Measurements from ENCODE around the gene TIAM2.
"Not testable (repeated sequence)": the region's sequence is repeated elsewhere in the genome, so short reads cannot be mapped to it uniquely, and the experiment has no call there.

The TIAM2 gene

GRCh38 chr6:154991207-154991606, 3.9 kb upstream of the TIAM2 start:
- no peak for DNase-seq (ENCODE audit: low spot score)

- no peak for DNase-seq (ENCODE audit: low spot score)
These were observed 2.1 kb upstream of the TIAM2 start for GRCh38 chr6:154993026-154993425.

- DNase-seq (ENCODE audit: low spot score), result no peak
These were observed 1.4 kb upstream of the TIAM2 start for GRCh38 chr6:154993710-154994109.

- no peak for DNase-seq (ENCODE audit: low spot score)
These were observed 270 bp upstream of the TIAM2 start for GRCh38 chr6:154994836-154995253.

GRCh38 chr6:154996016-154996590, 988 bp downstream of the TIAM2 start:
- no peak for DNase-seq (ENCODE audit: low spot score)

GRCh38 chr6:154996841-154997311, 1.8 kb downstream of the TIAM2 start:
- DNase-seq (ENCODE audit: low spot score), result no peak

GRCh38 chr6:154998855-154999254, 3.7 kb downstream of the TIAM2 start:
- DNase-seq (ENCODE audit: low spot score), result no peak

GRCh38 chr6:155001482-155001881, 6.4 kb downstream of the TIAM2 start:
- DNase-seq (ENCODE audit: low spot score), result no peak

- DNase-seq (ENCODE audit: low spot score), result no peak
These were observed 6.8 kb downstream of the TIAM2 start for GRCh38 chr6:155001934-155002333.

- no peak for DNase-seq (ENCODE audit: low spot score)
These were observed 8.4 kb downstream of the TIAM2 start for GRCh38 chr6:155003476-155003875.

GRCh38 chr6:155004017-155004416, 8.9 kb downstream of the TIAM2 start:
- no peak for DNase-seq (ENCODE audit: low spot score)

- DNase-seq (ENCODE audit: low spot score), result no peak
These were observed 9.7 kb downstream of the TIAM2 start for GRCh38 chr6:155004576-155005372.

GRCh38 chr6:155008625-155009024, 13.5 kb downstream of the TIAM2 start:
- no peak for DNase-seq (ENCODE audit: low spot score)

- DNase-seq (ENCODE audit: low spot score), result no peak
These were observed 15.8 kb downstream of the TIAM2 start for GRCh38 chr6:155010940-155011339.

- DNase-seq (ENCODE audit: low spot score), result no peak
These were observed 16.7 kb downstream of the TIAM2 start for GRCh38 chr6:155011809-155012291.

GRCh38 chr6:155013457-155013876, 18.4 kb downstream of the TIAM2 start:
- DNase-seq (ENCODE audit: low spot score), result no peak

GRCh38 chr6:155014137-155014536, 19.0 kb downstream of the TIAM2 start:
- no peak for DNase-seq (ENCODE audit: low spot score)

- DNase-seq (ENCODE audit: low spot score), result no peak
These were observed 19.7 kb downstream of the TIAM2 start for GRCh38 chr6:155014670-155015300.

GRCh38 chr6:155018415-155018814, 23.3 kb downstream of the TIAM2 start:
- not testable (repeated sequence) for DNase-seq (ENCODE audit: low spot score)

GRCh38 chr6:155021680-155022079, 26.6 kb downstream of the TIAM2 start:
- no peak for DNase-seq (ENCODE audit: low spot score)

- DNase-seq (ENCODE audit: low spot score), result no peak
These were observed 27.6 kb downstream of the TIAM2 start for GRCh38 chr6:155022721-155023120.

- no peak for DNase-seq (ENCODE audit: low spot score)
These were observed 28.6 kb downstream of the TIAM2 start for GRCh38 chr6:155023717-155024116.

Data from iPS-NIHi11 (cell line).